ENCODE results near the gene CLRN3. TPM values are rescaled to one million over a fixed set of nuclear protein-coding genes. Genes with fewer than 3 reads are reported as not detected.

CLRN3 gene
- total RNA-seq, 2 experiments from 2014 or later, result not detected

- Mint-ChIP-seq H3K4me1 (ENCODE audit: low read depth) (no peaks in the 10 kb centered on the region), H3K27me3 (peaks cover 24% of the 10 kb centered on the region), H3K27ac (no peak overlapping the region), H3K9me3 (peaks cover 5% of the 10 kb centered on the region), H3K36me3 (ENCODE audit: low read depth) (no peaks in the 10 kb centered on the region), H3K4me3 (no peak overlapping the region)
- no peak for ATAC-seq
- no peak for DNase-seq
- CTCF ChIA-PET, result interaction anchor here (1.8 kb wide), 1 partner anchor 142 kb away, joined by 7 read pairs; no protein-coding TSS in a partner anchor
- intact Hi-C loops (cut with micrococcal nuclease), result no loop called here
- no peak for TF ChIP-seq CTCF (IDR thresholded peaks at IDR 0.05)
- POLR2A ChIA-PET, result interaction anchor here (1.0 kb wide), 1 partner anchor 13 kb away, joined by 3 read pairs; no protein-coding TSS in a partner anchor
Measured at GRCh38 chr10:127869329-127869728, 23.4 kb downstream of the CLRN3 start.

- intact Hi-C loops (cut with micrococcal nuclease), result no loop called here
- ChIA-PET CTCF (no interaction called here), POLR2A (no interaction called here)
- H3K27ac Mint-ChIP-seq, result no peak overlapping the region
- DNase-seq, result no peak
- H3K36me3 Mint-ChIP-seq (ENCODE audit: low read depth), result no peaks in the 10 kb centered on the region
- peaks cover 7% of the 10 kb centered on the region for H3K9me3 Mint-ChIP-seq
- no peak for ATAC-seq
- peaks cover 24% of the 10 kb centered on the region for H3K27me3 Mint-ChIP-seq
- H3K4me1 Mint-ChIP-seq (ENCODE audit: low read depth), result no peaks in the 10 kb centered on the region
- TF ChIP-seq CTCF (IDR thresholded peaks at IDR 0.05), result no peak
- no peak overlapping the region for H3K4me3 Mint-ChIP-seq
Measured at GRCh38 chr10:127867805-127868204, 24.9 kb downstream of the CLRN3 start.

- Mint-ChIP-seq H3K27ac (no peak overlapping the region), H3K27me3 (peaks cover 20% of the 10 kb centered on the region), H3K4me3 (no peak overlapping the region), H3K4me1 (ENCODE audit: low read depth) (no peaks in the 10 kb centered on the region), H3K9me3 (peaks cover 7% of the 10 kb centered on the region), H3K36me3 (ENCODE audit: low read depth) (no peaks in the 10 kb centered on the region)
- CTCF ChIA-PET, result no interaction called here
- TF ChIP-seq CTCF (IDR thresholded peaks at IDR 0.05), result no peak
- intact Hi-C loops (cut with micrococcal nuclease), result no loop called here
- ATAC-seq (no peak), DNase-seq (no peak)
- POLR2A ChIA-PET, result no interaction called here
Measured at GRCh38 chr10:127866276-127867013, 26.3 kb downstream of the CLRN3 start.

GRCh38 chr10:127863231-127863825 lies 29.4 kb downstream of the CLRN3 start:
- H3K36me3 Mint-ChIP-seq (ENCODE audit: low read depth), result no peaks in the 10 kb centered on the region
- intact Hi-C loops (cut with micrococcal nuclease), result no loop called here

More at GRCh38 chr10:127863231-127863825, 29.4 kb downstream of the CLRN3 start:
- CTCF ChIA-PET, result interaction anchor here (2.9 kb wide), 1 partner anchor 9 kb away, joined by 11 read pairs; no protein-coding TSS in a partner anchor
- Mint-ChIP-seq H3K27ac (peak overlapping the region; percentile 53), H3K4me3 (no peak overlapping the region), H3K4me1 (ENCODE audit: low read depth) (no peaks in the 10 kb centered on the region), H3K9me3 (peaks cover 2% of the 10 kb centered on the region), H3K27me3 (peaks cover 12% of the 10 kb centered on the region)
- POLR2A ChIA-PET, result interaction anchor here (0.6 kb wide), 1 partner anchor 61 kb away, joined by 3 read pairs; no protein-coding TSS in a partner anchor
- no peak for TF ChIP-seq CTCF (IDR thresholded peaks at IDR 0.05)
- ATAC-seq (no peak), DNase-seq (peak; percentile 13)

All from activated CD8-positive, alpha-beta T cell treated with anti-CD3 and anti-CD28 coated beads for 36 hours (primary cell).